Measurements from ENCODE around the gene LRTM2. TPM values are rescaled to one million over a fixed set of nuclear protein-coding genes. Genes with fewer than 3 reads are reported as not detected.

The LRTM2 gene
- total RNA-seq, 1 donor from 2014 or later: not detected

DNA sequence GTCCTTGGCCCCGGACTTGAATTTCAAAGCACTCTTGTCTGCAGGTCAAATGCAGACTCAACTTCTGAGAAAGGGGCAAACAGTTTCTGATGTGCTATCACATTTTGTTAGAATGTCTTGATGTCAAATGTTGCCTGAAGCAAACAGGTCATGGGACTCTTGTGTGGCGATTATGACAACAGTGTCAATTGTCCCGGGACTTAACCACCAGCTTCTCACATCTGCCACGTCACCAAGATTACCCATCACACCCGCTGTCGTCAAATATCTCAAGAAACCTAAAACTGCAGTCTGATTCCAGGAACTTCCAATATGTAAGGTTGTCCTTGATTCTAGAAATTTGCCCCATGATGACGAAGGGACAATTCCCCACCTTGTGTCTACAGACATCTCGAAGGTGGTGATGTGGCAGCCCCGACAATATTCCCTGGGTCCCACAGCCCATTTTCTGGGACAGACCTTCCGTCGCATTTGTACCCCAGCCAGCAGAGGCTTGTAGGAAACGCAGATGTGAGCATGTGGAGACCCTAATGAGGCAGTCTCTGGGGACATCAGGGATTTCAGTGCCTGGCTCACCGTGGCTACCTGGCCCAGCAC is 21.3 kb downstream of the LRTM2 start:
- Mint-ChIP-seq H3K4me1 (ENCODE audit: unreplicated experiment) (peaks cover 34% of the 10 kb centered on the region), H3K27me3 (ENCODE audit: unreplicated experiment) (peaks cover 19% of the 10 kb centered on the region), H3K9me3 (ENCODE audit: unreplicated experiment) (no peaks in the 10 kb centered on the region), H3K27ac (ENCODE audit: unreplicated experiment) (no peak overlapping the region), H3K36me3 (ENCODE audit: unreplicated experiment) (no peaks in the 10 kb centered on the region), H3K4me3 (ENCODE audit: unreplicated experiment) (no peak overlapping the region)
- DNase-seq (ENCODE audit: extremely low spot score, unreplicated experiment): no peak
- TF ChIP-seq, protein P1, sequence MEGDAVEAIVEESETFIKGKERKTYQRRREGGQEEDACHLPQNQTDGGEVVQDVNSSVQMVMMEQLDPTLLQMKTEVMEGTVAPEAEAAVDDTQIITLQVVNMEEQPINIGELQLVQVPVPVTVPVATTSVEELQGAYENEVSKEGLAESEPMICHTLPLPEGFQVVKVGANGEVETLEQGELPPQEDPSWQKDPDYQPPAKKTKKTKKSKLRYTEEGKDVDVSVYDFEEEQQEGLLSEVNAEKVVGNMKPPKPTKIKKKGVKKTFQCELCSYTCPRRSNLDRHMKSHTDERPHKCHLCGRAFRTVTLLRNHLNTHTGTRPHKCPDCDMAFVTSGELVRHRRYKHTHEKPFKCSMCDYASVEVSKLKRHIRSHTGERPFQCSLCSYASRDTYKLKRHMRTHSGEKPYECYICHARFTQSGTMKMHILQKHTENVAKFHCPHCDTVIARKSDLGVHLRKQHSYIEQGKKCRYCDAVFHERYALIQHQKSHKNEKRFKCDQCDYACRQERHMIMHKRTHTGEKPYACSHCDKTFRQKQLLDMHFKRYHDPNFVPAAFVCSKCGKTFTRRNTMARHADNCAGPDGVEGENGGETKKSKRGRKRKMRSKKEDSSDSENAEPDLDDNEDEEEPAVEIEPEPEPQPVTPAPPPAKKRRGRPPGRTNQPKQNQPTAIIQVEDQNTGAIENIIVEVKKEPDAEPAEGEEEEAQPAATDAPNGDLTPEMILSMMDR (IDR thresholded peaks at IDR 0.05): no peak

GRCh38 chr12:1842183-1842904 is 22.0 kb downstream of the LRTM2 start:
- no peaks in the 10 kb centered on the region for H3K9me3 Mint-ChIP-seq (ENCODE audit: unreplicated experiment)
- no peaks in the 10 kb centered on the region for H3K36me3 Mint-ChIP-seq (ENCODE audit: unreplicated experiment)
- H3K4me1 Mint-ChIP-seq (ENCODE audit: unreplicated experiment): peaks cover 27% of the 10 kb centered on the region
- TF ChIP-seq, protein P1 (IDR thresholded peaks at IDR 0.05): no peak
- peaks cover 21% of the 10 kb centered on the region for H3K27me3 Mint-ChIP-seq (ENCODE audit: unreplicated experiment)
- H3K27ac Mint-ChIP-seq (ENCODE audit: unreplicated experiment): no peak overlapping the region
- peak; percentile 68 for DNase-seq (ENCODE audit: extremely low spot score, unreplicated experiment)
- no peak overlapping the region for H3K4me3 Mint-ChIP-seq (ENCODE audit: unreplicated experiment)

DNA sequence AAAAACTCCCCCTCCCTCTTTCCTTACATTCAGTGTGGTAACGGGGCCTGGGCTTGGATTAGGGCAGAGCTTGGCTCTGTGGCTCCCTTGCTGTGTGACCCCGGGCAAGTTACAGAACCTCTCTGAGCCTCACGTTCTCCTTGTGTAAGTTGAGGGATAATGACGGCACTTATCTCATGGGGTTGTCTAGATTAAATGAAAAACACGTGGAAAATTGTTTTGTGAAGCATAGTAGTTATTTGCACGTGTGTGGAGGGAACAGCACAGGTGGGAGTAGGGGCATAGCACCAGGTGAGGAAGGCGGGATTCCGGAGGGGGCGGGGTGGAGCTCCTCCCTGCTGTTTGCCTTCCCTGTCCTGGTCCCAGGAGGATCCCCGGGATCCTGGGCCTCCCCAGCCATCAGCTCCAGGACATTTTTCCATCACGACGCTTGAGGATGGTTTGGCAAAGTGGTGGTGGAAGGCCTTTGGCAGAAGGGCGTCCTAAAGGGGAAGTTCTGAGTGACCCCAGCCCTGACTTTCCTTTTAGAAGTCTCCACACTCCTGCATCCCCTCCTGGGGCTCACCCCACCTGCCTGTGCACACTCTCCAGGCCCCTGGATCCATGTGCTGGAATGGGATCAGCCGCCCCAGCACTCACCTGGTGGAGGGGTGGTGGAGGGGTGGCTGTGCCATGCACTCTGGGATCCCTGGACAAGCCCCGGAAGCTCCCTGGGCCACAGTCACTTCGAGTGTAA is 22.7 kb downstream of the LRTM2 start:
- peak; percentile 76 for DNase-seq (ENCODE audit: extremely low spot score, unreplicated experiment)
- peaks cover 23% of the 10 kb centered on the region for H3K4me1 Mint-ChIP-seq (ENCODE audit: unreplicated experiment)

GRCh38 chr12:1843641-1844005 is 23.3 kb downstream of the LRTM2 start:
- no peak for DNase-seq (ENCODE audit: extremely low spot score, unreplicated experiment)
- TF ChIP-seq, protein P1 (IDR thresholded peaks at IDR 0.05): no peak
- no peak overlapping the region for H3K4me3 Mint-ChIP-seq (ENCODE audit: unreplicated experiment)
- no peaks in the 10 kb centered on the region for H3K9me3 Mint-ChIP-seq (ENCODE audit: unreplicated experiment)
- peaks cover 21% of the 10 kb centered on the region for H3K27me3 Mint-ChIP-seq (ENCODE audit: unreplicated experiment)
- H3K4me1 Mint-ChIP-seq (ENCODE audit: unreplicated experiment): peaks cover 21% of the 10 kb centered on the region
- no peaks in the 10 kb centered on the region for H3K36me3 Mint-ChIP-seq (ENCODE audit: unreplicated experiment)
- no peak overlapping the region for H3K27ac Mint-ChIP-seq (ENCODE audit: unreplicated experiment)

More for the DNA sequence above, 22.7 kb downstream of the LRTM2 start:
- H3K27me3 Mint-ChIP-seq (ENCODE audit: unreplicated experiment): peaks cover 21% of the 10 kb centered on the region
- H3K36me3 Mint-ChIP-seq (ENCODE audit: unreplicated experiment): no peaks in the 10 kb centered on the region
- TF ChIP-seq, protein P1 (IDR thresholded peaks at IDR 0.05): no peak
- H3K9me3 Mint-ChIP-seq (ENCODE audit: unreplicated experiment): no peaks in the 10 kb centered on the region
- no peak overlapping the region for H3K4me3 Mint-ChIP-seq (ENCODE audit: unreplicated experiment)
- no peak overlapping the region for H3K27ac Mint-ChIP-seq (ENCODE audit: unreplicated experiment)

- no peak for DNase-seq (ENCODE audit: extremely low spot score, unreplicated experiment)
These were observed 23.9 kb downstream of the LRTM2 start for GRCh38 chr12:1844223-1844622.

More at GRCh38 chr12:1844223-1844622, 23.9 kb downstream of the LRTM2 start:
- no peaks in the 10 kb centered on the region for H3K9me3 Mint-ChIP-seq (ENCODE audit: unreplicated experiment)
- no peak overlapping the region for H3K4me3 Mint-ChIP-seq (ENCODE audit: unreplicated experiment)
- H3K27me3 Mint-ChIP-seq (ENCODE audit: unreplicated experiment): peaks cover 24% of the 10 kb centered on the region
- H3K4me1 Mint-ChIP-seq (ENCODE audit: unreplicated experiment): peaks cover 25% of the 10 kb centered on the region
- no peaks in the 10 kb centered on the region for H3K36me3 Mint-ChIP-seq (ENCODE audit: unreplicated experiment)
- H3K27ac Mint-ChIP-seq (ENCODE audit: unreplicated experiment): no peak overlapping the region
- TF ChIP-seq, protein P1 (IDR thresholded peaks at IDR 0.05): no peak
